ENCODE data around the gene KRT1.

Gene KRT1

GRCh38 chr12:52698651-52699340, 18.6 kb upstream of the KRT1 start:
- Histone ChIP-seq H3K4me1 (ENCODE audit: control insufficient read depth, insufficient read depth, low read length) (no peaks in the 10 kb centered on the region), H3K9me3 (replicated peaks; ENCODE audit: low read length) (no peaks in the 10 kb centered on the region), H3K27me3 (ENCODE audit: control insufficient read depth, insufficient read depth, low read length) (peaks cover 53% of the 10 kb centered on the region), H3K9ac (ENCODE audit: low read depth, low read length) (no peak overlapping the region), H3K36me3 (ENCODE audit: insufficient read depth, low read length) (no peaks in the 10 kb centered on the region), H3K4me3 (ENCODE audit: low read length) (no peak overlapping the region), H3K4me2 (ENCODE audit: low read length) (no peak overlapping the region)

- Histone ChIP-seq H3K36me3 (ENCODE audit: insufficient read depth, low read length) (no peaks in the 10 kb centered on the region), H3K4me2 (ENCODE audit: low read length) (no peak overlapping the region), H3K4me3 (ENCODE audit: low read length) (no peak overlapping the region), H3K9ac (ENCODE audit: low read depth, low read length) (no peak overlapping the region), H3K4me1 (ENCODE audit: control insufficient read depth, insufficient read depth, low read length) (no peaks in the 10 kb centered on the region), H3K9me3 (replicated peaks; ENCODE audit: low read length) (no peaks in the 10 kb centered on the region), H3K27me3 (ENCODE audit: control insufficient read depth, insufficient read depth, low read length) (peaks cover 56% of the 10 kb centered on the region)
These were observed 16.9 kb upstream of the KRT1 start for GRCh38 chr12:52697058-52697582.

GRCh38 chr12:52696588-52696987, 16.4 kb upstream of the KRT1 start:
- no peaks in the 10 kb centered on the region for H3K36me3 ChIP-seq (ENCODE audit: insufficient read depth, low read length)
- peaks cover 61% of the 10 kb centered on the region for H3K27me3 ChIP-seq (ENCODE audit: control insufficient read depth, insufficient read depth, low read length)
- H3K9me3 ChIP-seq (replicated peaks; ENCODE audit: low read length), result no peaks in the 10 kb centered on the region
- no peaks in the 10 kb centered on the region for H3K4me1 ChIP-seq (ENCODE audit: control insufficient read depth, insufficient read depth, low read length)
- H3K4me3 ChIP-seq (ENCODE audit: low read length), result no peak overlapping the region
- H3K4me2 ChIP-seq (ENCODE audit: low read length), result no peak overlapping the region
- H3K9ac ChIP-seq (ENCODE audit: low read depth, low read length), result no peak overlapping the region

- Histone ChIP-seq H3K4me1 (ENCODE audit: control insufficient read depth, insufficient read depth, low read length) (no peaks in the 10 kb centered on the region), H3K9me3 (replicated peaks; ENCODE audit: low read length) (no peaks in the 10 kb centered on the region), H3K4me2 (ENCODE audit: low read length) (no peak overlapping the region), H3K36me3 (ENCODE audit: insufficient read depth, low read length) (no peaks in the 10 kb centered on the region), H3K27me3 (ENCODE audit: control insufficient read depth, insufficient read depth, low read length) (peaks cover 62% of the 10 kb centered on the region), H3K9ac (ENCODE audit: low read depth, low read length) (no peak overlapping the region), H3K4me3 (ENCODE audit: low read length) (no peak overlapping the region)
These were observed 14.8 kb upstream of the KRT1 start for GRCh38 chr12:52695039-52695438.

GRCh38 chr12:52694151-52694550, 13.9 kb upstream of the KRT1 start:
- H3K27me3 ChIP-seq (ENCODE audit: control insufficient read depth, insufficient read depth, low read length), result peaks cover 68% of the 10 kb centered on the region
- no peaks in the 10 kb centered on the region for H3K36me3 ChIP-seq (ENCODE audit: insufficient read depth, low read length)
- no peaks in the 10 kb centered on the region for H3K4me1 ChIP-seq (ENCODE audit: control insufficient read depth, insufficient read depth, low read length)
- no peak overlapping the region for H3K9ac ChIP-seq (ENCODE audit: low read depth, low read length)
- no peak overlapping the region for H3K4me2 ChIP-seq (ENCODE audit: low read length)
- no peak overlapping the region for H3K4me3 ChIP-seq (ENCODE audit: low read length)
- H3K9me3 ChIP-seq (replicated peaks; ENCODE audit: low read length), result no peaks in the 10 kb centered on the region

GRCh38 chr12:52693261-52693660, 13.1 kb upstream of the KRT1 start:
- H3K9ac ChIP-seq (ENCODE audit: low read depth, low read length), result no peak overlapping the region
- no peaks in the 10 kb centered on the region for H3K9me3 ChIP-seq (replicated peaks; ENCODE audit: low read length)
- H3K27me3 ChIP-seq (ENCODE audit: control insufficient read depth, insufficient read depth, low read length), result peaks cover 70% of the 10 kb centered on the region
- H3K4me3 ChIP-seq (ENCODE audit: low read length), result no peak overlapping the region
- no peaks in the 10 kb centered on the region for H3K36me3 ChIP-seq (ENCODE audit: insufficient read depth, low read length)
- H3K4me2 ChIP-seq (ENCODE audit: low read length), result no peak overlapping the region
- no peaks in the 10 kb centered on the region for H3K4me1 ChIP-seq (ENCODE audit: control insufficient read depth, insufficient read depth, low read length)

- no peaks in the 10 kb centered on the region for H3K4me1 ChIP-seq (ENCODE audit: control insufficient read depth, insufficient read depth, low read length)
- no peaks in the 10 kb centered on the region for H3K36me3 ChIP-seq (ENCODE audit: insufficient read depth, low read length)
- H3K27me3 ChIP-seq (ENCODE audit: control insufficient read depth, insufficient read depth, low read length), result peaks cover 76% of the 10 kb centered on the region
- H3K9ac ChIP-seq (ENCODE audit: low read depth, low read length), result no peak overlapping the region
- H3K4me2 ChIP-seq (ENCODE audit: low read length), result no peak overlapping the region
- no peaks in the 10 kb centered on the region for H3K9me3 ChIP-seq (replicated peaks; ENCODE audit: low read length)
- no peak overlapping the region for H3K4me3 ChIP-seq (ENCODE audit: low read length)
These were observed 12.0 kb upstream of the KRT1 start for GRCh38 chr12:52692254-52692653.

- no peaks in the 10 kb centered on the region for H3K4me1 ChIP-seq (ENCODE audit: control insufficient read depth, insufficient read depth, low read length)
- peaks cover 76% of the 10 kb centered on the region for H3K27me3 ChIP-seq (ENCODE audit: control insufficient read depth, insufficient read depth, low read length)
- H3K4me2 ChIP-seq (ENCODE audit: low read length), result no peak overlapping the region
- no peak overlapping the region for H3K4me3 ChIP-seq (ENCODE audit: low read length)
- no peak overlapping the region for H3K9ac ChIP-seq (ENCODE audit: low read depth, low read length)
- no peaks in the 10 kb centered on the region for H3K9me3 ChIP-seq (replicated peaks; ENCODE audit: low read length)
- H3K36me3 ChIP-seq (ENCODE audit: insufficient read depth, low read length), result no peaks in the 10 kb centered on the region
These were observed 11.6 kb upstream of the KRT1 start for GRCh38 chr12:52691841-52692150.

- Histone ChIP-seq H3K9ac (ENCODE audit: low read depth, low read length) (no peak overlapping the region), H3K9me3 (replicated peaks; ENCODE audit: low read length) (no peaks in the 10 kb centered on the region), H3K27me3 (ENCODE audit: control insufficient read depth, insufficient read depth, low read length) (peaks cover 76% of the 10 kb centered on the region), H3K4me3 (ENCODE audit: low read length) (no peak overlapping the region), H3K4me2 (ENCODE audit: low read length) (peak overlapping the region; percentile 19), H3K36me3 (ENCODE audit: insufficient read depth, low read length) (no peaks in the 10 kb centered on the region), H3K4me1 (ENCODE audit: control insufficient read depth, insufficient read depth, low read length) (no peaks in the 10 kb centered on the region)
These were observed 11.1 kb upstream of the KRT1 start for GRCh38 chr12:52691076-52691840.

GRCh38 chr12:52690351-52691075, 10.3 kb upstream of the KRT1 start:
- Histone ChIP-seq H3K27me3 (ENCODE audit: control insufficient read depth, insufficient read depth, low read length) (peaks cover 81% of the 10 kb centered on the region), H3K4me3 (ENCODE audit: low read length) (no peak overlapping the region), H3K4me2 (ENCODE audit: low read length) (no peak overlapping the region), H3K9ac (ENCODE audit: low read depth, low read length) (no peak overlapping the region), H3K36me3 (ENCODE audit: insufficient read depth, low read length) (no peaks in the 10 kb centered on the region), H3K4me1 (ENCODE audit: control insufficient read depth, insufficient read depth, low read length) (no peaks in the 10 kb centered on the region), H3K9me3 (replicated peaks; ENCODE audit: low read length) (no peaks in the 10 kb centered on the region)

- Histone ChIP-seq H3K27me3 (ENCODE audit: control insufficient read depth, insufficient read depth, low read length) (peaks cover 79% of the 10 kb centered on the region), H3K4me2 (ENCODE audit: low read length) (no peak overlapping the region), H3K4me3 (ENCODE audit: low read length) (no peak overlapping the region), H3K36me3 (ENCODE audit: insufficient read depth, low read length) (no peaks in the 10 kb centered on the region), H3K4me1 (ENCODE audit: control insufficient read depth, insufficient read depth, low read length) (no peaks in the 10 kb centered on the region), H3K9me3 (replicated peaks; ENCODE audit: low read length) (no peaks in the 10 kb centered on the region), H3K9ac (ENCODE audit: low read depth, low read length) (no peak overlapping the region)
These were observed 9.7 kb upstream of the KRT1 start for GRCh38 chr12:52689936-52690335.

All from skeletal muscle satellite cell (primary cell).